ENCODE results near the gene TDRD5. TPM values are rescaled to one million over a fixed set of nuclear protein-coding genes. Genes with fewer than 3 reads are reported as not detected.

The TDRD5 gene
- total RNA-seq, 5 donors from 2014 or later (not counting 1 experiment from before 2014, with no cell fraction given), result not detected

DNA sequence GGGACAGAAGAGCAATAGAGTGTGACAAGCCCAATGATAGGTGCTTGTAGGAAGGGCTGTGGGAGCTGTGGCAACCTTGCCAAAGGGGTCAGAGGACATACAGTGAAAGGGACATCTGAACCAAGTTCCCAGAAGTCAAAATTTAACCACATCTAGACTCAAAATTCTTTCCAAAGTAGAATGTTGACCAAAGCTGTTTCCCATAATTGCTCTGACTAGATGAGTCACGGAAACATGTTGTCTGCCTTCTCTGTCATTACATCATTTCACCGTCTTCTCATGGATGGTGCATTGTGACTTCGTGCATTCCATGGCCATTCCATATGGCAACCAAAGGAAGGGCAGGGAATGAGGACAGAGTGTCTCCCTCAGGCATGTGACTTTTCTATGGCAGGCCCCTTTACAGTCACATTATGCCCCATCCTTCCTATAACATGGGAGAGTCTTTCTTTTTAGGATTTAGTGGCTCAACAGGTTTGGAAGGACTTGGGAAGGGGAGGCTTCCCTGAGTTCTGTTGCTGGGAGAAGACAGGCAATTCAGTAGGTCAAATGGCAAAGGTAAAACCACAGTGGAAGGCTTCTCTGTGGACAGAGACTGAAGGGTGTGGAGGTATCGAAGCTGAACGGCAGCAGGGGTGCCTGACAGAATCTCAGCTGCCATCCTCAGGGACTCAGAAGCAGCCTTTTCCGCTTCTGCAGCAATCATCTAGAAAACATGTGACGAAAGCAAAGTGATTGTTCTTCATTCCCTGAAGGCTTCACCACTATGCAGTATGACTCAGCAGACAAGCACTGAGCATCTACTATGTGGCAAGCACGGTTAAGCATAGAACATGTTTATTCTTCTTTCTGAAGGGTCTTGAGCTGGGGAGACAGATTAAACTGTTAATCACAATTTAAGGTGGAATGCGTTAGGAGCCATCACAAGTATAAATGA lies 40.6 kb upstream of the TDRD5 start:
- Mint-ChIP-seq H3K36me3 (no peaks in the 10 kb centered on the region), H3K27ac (no peak overlapping the region), H3K27me3 (peaks cover 2 to 4% of the 10 kb centered on the region in 2 donors), H3K4me1 (no peaks in the 10 kb centered on the region), H3K4me3 (no peak overlapping the region), H3K9me3 (no peaks in the 10 kb centered on the region)
- Histone ChIP-seq H3K27me3 (replicated peaks in 1 of 2; ENCODE audit: control insufficient read depth in 2 of 2, extremely low read depth in 1 of 2, insufficient read depth in 2 of 2, low read length in 1 of 2) (no peaks in the 10 kb centered on the region), H3K36me3 (ENCODE audit: control insufficient read depth in 2 of 2, extremely low read depth in 1 of 2, insufficient read depth in 1 of 2, low read length in 1 of 2) (no peaks in the 10 kb centered on the region), H3K27ac (ENCODE audit: low read length) (no peak overlapping the region), H3K4me1 (ENCODE audit: control insufficient read depth in 1 of 2, extremely low read depth in 1 of 2, insufficient read depth in 2 of 2, low read length in 2 of 2) (no peaks in the 10 kb centered on the region), H3K4me3 (ENCODE audit: control insufficient read depth in 1 of 2, extremely low read depth in 1 of 2, low read length in 1 of 2) (no peak overlapping the region), H3K9me3 (no peaks in the 10 kb centered on the region)
- WGBS (ENCODE audit: insufficient coverage), result 59% methylated on average over 4 of the region's 9 CpGs
- POLR2A ChIA-PET, result no interaction called here
- DNase-seq (no peak), ATAC-seq (replicated peaks in 1 of 4) (no peak)
- CTCF ChIA-PET, result no interaction called here

DNA sequence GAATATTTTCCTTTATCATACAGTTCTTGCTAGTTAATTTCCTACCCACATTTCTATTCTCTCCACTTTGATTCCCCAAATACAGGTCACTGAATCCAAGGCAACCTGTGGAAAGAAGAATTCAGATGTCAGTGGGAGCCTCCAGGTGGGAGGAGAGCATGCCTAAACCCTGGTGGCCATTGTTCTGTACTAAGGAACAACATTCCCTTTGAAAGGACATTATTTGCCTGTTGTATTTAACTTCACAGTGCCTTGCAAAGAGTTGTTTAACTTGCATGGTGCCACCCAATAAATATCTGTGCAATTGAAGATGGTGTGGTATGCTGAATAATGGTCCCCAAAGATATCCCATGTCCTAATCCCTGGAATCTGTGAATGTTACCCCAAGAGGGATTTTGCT lies 37.2 kb upstream of the TDRD5 start:
- POLR2A ChIA-PET, result no interaction called here
- no peak overlapping the region for H3K4me3 Mint-ChIP-seq
- no peak overlapping the region for H3K4me3 ChIP-seq (ENCODE audit: control insufficient read depth in 1 of 2, extremely low read depth in 1 of 2, low read length in 1 of 2)
- peaks cover 2 to 7% of the 10 kb centered on the region in 2 donors for H3K27me3 Mint-ChIP-seq
- H3K4me1 Mint-ChIP-seq, result no peaks in the 10 kb centered on the region
- no peaks in the 10 kb centered on the region for H3K36me3 ChIP-seq (ENCODE audit: control insufficient read depth in 2 of 2, extremely low read depth in 1 of 2, insufficient read depth in 1 of 2, low read length in 1 of 2)
- H3K27ac Mint-ChIP-seq, result no peak overlapping the region
- H3K9me3 Mint-ChIP-seq, result no peaks in the 10 kb centered on the region
- ATAC-seq (replicated peaks in 1 of 4) (no peak), DNase-seq (no peak)
- no peaks in the 10 kb centered on the region for H3K27me3 ChIP-seq (replicated peaks in 1 of 2; ENCODE audit: control insufficient read depth in 2 of 2, extremely low read depth in 1 of 2, insufficient read depth in 2 of 2, low read length in 1 of 2)
- H3K36me3 Mint-ChIP-seq, result no peaks in the 10 kb centered on the region
- CTCF ChIA-PET, result no interaction called here
- no peaks in the 10 kb centered on the region for H3K4me1 ChIP-seq (ENCODE audit: control insufficient read depth in 1 of 2, extremely low read depth in 1 of 2, insufficient read depth in 2 of 2, low read length in 2 of 2)
- no peak overlapping the region for H3K27ac ChIP-seq (ENCODE audit: low read length)
- H3K9me3 ChIP-seq, result no peaks in the 10 kb centered on the region

DNA sequence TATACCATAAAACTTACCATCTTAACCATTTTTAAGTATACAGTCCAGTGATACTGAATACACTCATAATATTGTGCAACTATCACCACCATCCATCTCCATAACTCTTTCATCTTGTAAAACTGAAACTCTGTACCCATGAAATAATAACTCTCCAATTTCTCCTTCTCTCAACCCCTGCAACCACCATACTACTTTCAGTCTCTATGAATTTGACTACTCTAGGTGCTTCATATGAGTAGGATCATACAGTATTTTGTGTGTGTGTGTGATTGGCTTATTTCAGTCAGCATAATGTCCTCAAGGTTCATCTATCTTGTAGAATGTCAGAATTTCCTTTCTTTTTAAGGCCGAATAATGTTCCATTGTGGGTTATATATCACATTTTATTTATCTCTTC lies 33.6 kb upstream of the TDRD5 start:
- Mint-ChIP-seq H3K9me3 (no peaks in the 10 kb centered on the region), H3K4me3 (no peak overlapping the region), H3K27ac (no peak overlapping the region), H3K36me3 (no peaks in the 10 kb centered on the region), H3K4me1 (no peaks in the 10 kb centered on the region), H3K27me3 (peaks cover 5 to 15% of the 10 kb centered on the region in 2 donors)
- CTCF ChIA-PET, result no interaction called here
- H3K36me3 ChIP-seq (ENCODE audit: control insufficient read depth in 2 of 2, extremely low read depth in 1 of 2, insufficient read depth in 1 of 2, low read length in 1 of 2), result no peaks in the 10 kb centered on the region
- DNase-seq (no peak), ATAC-seq (replicated peaks in 1 of 4) (no peak)
- no peaks in the 10 kb centered on the region for H3K9me3 ChIP-seq
- POLR2A ChIA-PET, result no interaction called here
- WGBS (ENCODE audit: insufficient coverage), result no CpG with 5 or more reads among the region's 1 CpG
- H3K27me3 ChIP-seq (replicated peaks in 1 of 2; ENCODE audit: control insufficient read depth in 2 of 2, extremely low read depth in 1 of 2, insufficient read depth in 2 of 2, low read length in 1 of 2), result no peaks in the 10 kb centered on the region
- H3K27ac ChIP-seq (ENCODE audit: low read length), result no peak overlapping the region
- no peak overlapping the region for H3K4me3 ChIP-seq (ENCODE audit: control insufficient read depth in 1 of 2, extremely low read depth in 1 of 2, low read length in 1 of 2)
- no peaks in the 10 kb centered on the region for H3K4me1 ChIP-seq (ENCODE audit: control insufficient read depth in 1 of 2, extremely low read depth in 1 of 2, insufficient read depth in 2 of 2, low read length in 2 of 2)

DNA sequence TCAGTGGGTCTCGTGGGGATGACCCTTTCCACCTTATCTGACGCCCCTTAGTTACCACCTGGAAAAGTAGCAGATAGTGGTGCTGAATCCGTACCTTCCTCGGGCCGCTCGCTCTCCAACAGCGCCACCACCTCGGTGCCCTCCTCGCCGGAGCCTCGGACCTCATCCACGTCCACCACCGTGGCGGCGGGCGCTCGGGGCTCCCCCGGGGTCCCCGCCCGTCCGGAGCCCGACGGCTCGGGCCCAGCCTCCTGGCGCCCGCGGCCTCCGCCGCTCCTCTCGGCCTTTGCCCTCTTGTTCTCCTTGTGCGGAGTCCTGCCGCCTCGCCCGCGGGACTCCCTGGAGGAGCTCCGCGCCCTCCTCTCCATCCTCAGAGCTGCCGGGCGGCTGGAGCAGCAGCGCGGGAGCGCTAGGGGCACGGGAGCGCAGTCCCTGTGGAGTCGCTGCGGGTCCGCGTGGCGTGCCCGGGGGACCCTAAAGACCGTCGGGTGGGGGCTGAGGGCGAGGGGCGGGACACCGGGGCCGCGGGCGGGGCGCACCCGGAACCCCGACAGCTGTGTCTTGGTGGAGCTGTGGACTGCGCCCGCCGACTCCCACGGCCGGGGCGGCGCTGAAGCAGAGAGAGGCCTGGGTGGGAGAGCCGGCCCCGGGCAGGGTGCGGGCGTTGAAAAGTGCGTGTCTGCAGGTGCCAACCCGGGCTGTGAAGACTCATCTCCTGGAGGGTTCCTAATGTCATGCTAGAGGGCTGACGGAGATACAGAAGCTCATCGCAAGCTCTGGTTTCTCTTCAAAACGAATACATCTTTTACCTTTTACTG lies 15.9 kb upstream of the TDRD5 start, which contains the start of gene NPHS2:
TSS of gene NPHS2 (minus strand) at position 452 of the 818 bp plus-strand sequence. CDS start at position 368, 84 bp downstream.
- ATAC-seq (replicated peaks in 1 of 4) (no peak), DNase-seq (no peak)
- 12% methylated on average over 63 of the region's 77 CpGs for WGBS (ENCODE audit: insufficient coverage)
- Histone ChIP-seq H3K36me3 (ENCODE audit: control insufficient read depth in 2 of 2, extremely low read depth in 1 of 2, insufficient read depth in 1 of 2, low read length in 1 of 2) (no peaks in the 10 kb centered on the region), H3K9me3 (no peaks in the 10 kb centered on the region), H3K4me3 (ENCODE audit: control insufficient read depth in 1 of 2, extremely low read depth in 1 of 2, low read length in 1 of 2) (no peak within 1 kb of the TSS), H3K27ac (ENCODE audit: low read length) (no peak within 1 kb of the TSS), H3K27me3 (replicated peaks in 1 of 2; ENCODE audit: control insufficient read depth in 2 of 2, extremely low read depth in 1 of 2, insufficient read depth in 2 of 2, low read length in 1 of 2) (peaks cover 11 to 21% of the 10 kb centered on the region in 2 experiments), H3K4me1 (ENCODE audit: control insufficient read depth in 1 of 2, extremely low read depth in 1 of 2, insufficient read depth in 2 of 2, low read length in 2 of 2) (no peaks in the 10 kb centered on the region)
- Mint-ChIP-seq H3K4me1 (peaks cover 0 to 4% (median 3%) of the 10 kb centered on the region in 3 donors), H3K36me3 (no peaks in the 10 kb centered on the region), H3K27ac (peak within 1 kb of the TSS in 1 of 2 donors; percentile 28), H3K4me3 (no peak within 1 kb of the TSS), H3K9me3 (peaks cover 0 to 5% (median 0%) of the 10 kb centered on the region in 3 donors), H3K27me3 (peaks cover 51 to 57% of the 10 kb centered on the region in 2 donors)
- CTCF ChIA-PET, result no interaction called here
- POLR2A ChIA-PET, result no interaction called here

DNA sequence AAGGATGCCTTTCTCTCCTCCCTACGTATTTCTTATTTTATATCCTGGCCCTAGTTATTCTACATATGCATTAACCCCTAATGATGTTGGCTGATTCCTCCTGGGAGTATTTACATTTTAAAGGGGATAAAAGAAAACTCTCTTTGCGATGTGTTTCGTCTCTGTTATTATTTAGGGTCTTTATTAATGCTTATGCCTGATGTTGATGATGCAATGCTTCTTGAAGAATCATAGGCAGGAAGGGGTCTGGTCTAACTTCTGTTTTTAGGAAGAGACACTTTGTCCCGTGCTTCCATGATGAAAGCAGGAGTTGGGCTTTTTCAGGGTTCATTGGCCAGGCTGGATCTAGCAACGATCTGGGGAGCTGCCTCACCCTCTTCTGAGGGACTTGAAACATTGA lies 15.1 kb upstream of the TDRD5 start:
- 14% methylated on average over 1 of the region's 5 CpGs for WGBS (ENCODE audit: insufficient coverage)
- Histone ChIP-seq H3K9me3 (no peaks in the 10 kb centered on the region), H3K27me3 (replicated peaks in 1 of 2; ENCODE audit: control insufficient read depth in 2 of 2, extremely low read depth in 1 of 2, insufficient read depth in 2 of 2, low read length in 1 of 2) (peaks cover 11 to 24% of the 10 kb centered on the region in 2 experiments), H3K27ac (ENCODE audit: low read length) (no peak overlapping the region), H3K4me1 (ENCODE audit: control insufficient read depth in 1 of 2, extremely low read depth in 1 of 2, insufficient read depth in 2 of 2, low read length in 2 of 2) (no peaks in the 10 kb centered on the region), H3K36me3 (ENCODE audit: control insufficient read depth in 2 of 2, extremely low read depth in 1 of 2, insufficient read depth in 1 of 2, low read length in 1 of 2) (no peaks in the 10 kb centered on the region), H3K4me3 (ENCODE audit: control insufficient read depth in 1 of 2, extremely low read depth in 1 of 2, low read length in 1 of 2) (no peak overlapping the region)
- POLR2A ChIA-PET, result no interaction called here
- H3K4me1 Mint-ChIP-seq, result peaks cover 0 to 4% (median 3%) of the 10 kb centered on the region in 3 donors
- ATAC-seq (replicated peaks in 1 of 4) (no peak), DNase-seq (no peak)
- H3K27me3 Mint-ChIP-seq, result peaks cover 50 to 56% of the 10 kb centered on the region in 2 donors
- H3K9me3 Mint-ChIP-seq, result no peaks in the 10 kb centered on the region
- H3K27ac Mint-ChIP-seq, result no peak overlapping the region
- no peaks in the 10 kb centered on the region for H3K36me3 Mint-ChIP-seq
- H3K4me3 Mint-ChIP-seq, result no peak overlapping the region
- CTCF ChIA-PET, result no interaction called here

DNA sequence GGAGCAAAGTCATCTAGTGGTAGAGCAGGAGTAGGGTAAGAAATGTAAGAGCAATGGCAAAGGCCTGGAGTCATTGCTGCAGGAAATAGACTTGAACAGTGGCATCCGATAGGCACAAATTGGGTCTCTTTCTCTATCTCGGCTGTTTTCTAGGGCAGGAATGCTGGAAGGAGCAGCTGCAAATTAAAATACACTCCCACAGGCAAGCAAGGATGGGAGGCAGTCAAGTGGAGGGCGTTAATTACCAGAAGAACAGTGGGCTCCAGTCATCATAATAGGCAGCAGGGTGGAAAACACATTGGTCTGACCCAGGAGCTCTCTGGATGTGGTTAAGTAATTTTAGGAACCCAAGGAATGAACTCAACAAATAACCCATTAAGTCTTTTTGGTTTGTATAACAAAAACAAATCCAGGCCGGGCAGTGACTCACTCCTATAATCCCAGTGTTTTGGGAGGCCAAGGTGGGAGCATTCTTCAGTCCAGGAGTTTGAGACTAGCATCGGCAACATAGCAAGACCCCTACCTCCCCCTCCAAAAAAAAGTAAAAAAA lies 7.8 kb upstream of the TDRD5 start:
- no CpG with 5 or more reads among the region's 5 CpGs for WGBS (ENCODE audit: insufficient coverage)
- Histone ChIP-seq H3K27ac (ENCODE audit: low read length) (no peak overlapping the region), H3K27me3 (replicated peaks in 1 of 2; ENCODE audit: control insufficient read depth in 2 of 2, extremely low read depth in 1 of 2, insufficient read depth in 2 of 2, low read length in 1 of 2) (peaks cover 14 to 31% of the 10 kb centered on the region in 2 experiments), H3K9me3 (no peaks in the 10 kb centered on the region), H3K4me3 (ENCODE audit: control insufficient read depth in 1 of 2, extremely low read depth in 1 of 2, low read length in 1 of 2) (no peak overlapping the region), H3K4me1 (ENCODE audit: control insufficient read depth in 1 of 2, extremely low read depth in 1 of 2, insufficient read depth in 2 of 2, low read length in 2 of 2) (no peaks in the 10 kb centered on the region), H3K36me3 (ENCODE audit: control insufficient read depth in 2 of 2, extremely low read depth in 1 of 2, insufficient read depth in 1 of 2, low read length in 1 of 2) (no peaks in the 10 kb centered on the region)
- H3K4me3 Mint-ChIP-seq, result no peak overlapping the region
- POLR2A ChIA-PET, result no interaction called here
- H3K27me3 Mint-ChIP-seq, result peaks cover 51 to 56% of the 10 kb centered on the region in 2 donors
- no peaks in the 10 kb centered on the region for H3K9me3 Mint-ChIP-seq
- peaks cover 0 to 4% (median 2%) of the 10 kb centered on the region in 3 donors for H3K4me1 Mint-ChIP-seq
- no peak overlapping the region for H3K27ac Mint-ChIP-seq
- no peak for DNase-seq
- CTCF ChIA-PET, result interaction anchor here in 1 of 2 donors (0.7 kb wide), 1 partner anchor 16 kb away, joined by 4 read pairs; no protein-coding TSS in a partner anchor
- H3K36me3 Mint-ChIP-seq, result no peaks in the 10 kb centered on the region
- no peak for ATAC-seq (replicated peaks in 1 of 4)
